Liver (tissue), 3 donors: ENCODE results near the gene CNNM2.

ENCODE experiments used
- EGR1 ChIP-seq, 2 donors: IDR thresholded peaks; 2 replicates each; pipeline ENCODE4 v1.6.1; 2016 to 2018; ENCODE audit warnings: antibody characterized with exemption in 2 of 2, low read depth in 2 of 2
- JUND ChIP-seq, 2 donors: IDR thresholded peaks; 2 replicates each; pipeline ENCODE4 v1.6.1; 2016; ENCODE audit warnings: antibody characterized with exemption in 2 of 2
- RAD21 ChIP-seq, 2 donors: IDR thresholded peaks; 2 replicates each; pipeline ENCODE4 v1.6.1; 2016; ENCODE audit warnings: antibody characterized with exemption in 2 of 2, mild to moderate bottlenecking in 2 of 2
- SP1 ChIP-seq: IDR thresholded peaks from 2 replicates; pipeline ENCODE4 v1.6.1; 2018; ENCODE audit warnings: antibody characterized with exemption, mild to moderate bottlenecking
- YY1 ChIP-seq: IDR thresholded peaks from 2 replicates; pipeline ENCODE4 v1.6.1; 2016; ENCODE audit warnings: antibody characterized with exemption, mild to moderate bottlenecking
- TF ChIP-seq, protein P1 (sequence below): IDR thresholded peaks from 2 replicates; pipeline ENCODE4 v1.6.1; 2016; ENCODE audit warnings: antibody characterized with exemption, mild to moderate bottlenecking
- TF ChIP-seq, protein P2 (sequence below): IDR thresholded peaks from 2 replicates; pipeline ENCODE4 v1.6.1; 2016; ENCODE audit warnings: antibody characterized with exemption
- TF ChIP-seq, protein P3 (sequence below): IDR thresholded peaks from 2 replicates; pipeline ENCODE4 v1.6.1; 2016; ENCODE audit warnings: antibody characterized with exemption
- TF ChIP-seq, protein P4 (sequence below): fragments of 150-350 bp; IDR thresholded peaks from 2 replicates; pipeline ENCODE4 v1.5.1; 2017; ENCODE audit warnings: improper control_type of control experiment, low read depth, low read length; ENCODE audit not compliant: missing input control
- donor health status: healthy.
- donor health status: healthy.

DNA sequence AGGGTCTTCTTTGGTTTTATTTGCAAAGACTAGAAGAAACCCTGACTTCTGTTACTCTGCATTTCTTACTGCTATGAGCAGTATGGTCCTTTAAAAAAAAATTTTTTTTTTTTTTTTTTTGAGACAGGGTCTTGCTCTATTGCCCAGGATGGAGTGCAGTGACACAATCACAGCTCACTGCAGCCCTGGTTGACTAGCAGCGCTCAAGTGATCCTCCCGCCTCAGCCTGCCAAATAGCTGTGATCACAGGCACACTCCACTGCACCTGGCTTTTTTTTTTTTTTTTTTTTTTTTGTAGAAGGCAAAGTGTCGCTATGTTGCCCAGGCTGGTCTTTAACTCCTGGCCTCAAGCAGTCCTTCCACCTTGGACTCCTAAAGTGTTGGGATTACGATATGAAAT lies 17.4 kb downstream of the CNNM2 start:
- TF ChIP-seq, protein P1, sequence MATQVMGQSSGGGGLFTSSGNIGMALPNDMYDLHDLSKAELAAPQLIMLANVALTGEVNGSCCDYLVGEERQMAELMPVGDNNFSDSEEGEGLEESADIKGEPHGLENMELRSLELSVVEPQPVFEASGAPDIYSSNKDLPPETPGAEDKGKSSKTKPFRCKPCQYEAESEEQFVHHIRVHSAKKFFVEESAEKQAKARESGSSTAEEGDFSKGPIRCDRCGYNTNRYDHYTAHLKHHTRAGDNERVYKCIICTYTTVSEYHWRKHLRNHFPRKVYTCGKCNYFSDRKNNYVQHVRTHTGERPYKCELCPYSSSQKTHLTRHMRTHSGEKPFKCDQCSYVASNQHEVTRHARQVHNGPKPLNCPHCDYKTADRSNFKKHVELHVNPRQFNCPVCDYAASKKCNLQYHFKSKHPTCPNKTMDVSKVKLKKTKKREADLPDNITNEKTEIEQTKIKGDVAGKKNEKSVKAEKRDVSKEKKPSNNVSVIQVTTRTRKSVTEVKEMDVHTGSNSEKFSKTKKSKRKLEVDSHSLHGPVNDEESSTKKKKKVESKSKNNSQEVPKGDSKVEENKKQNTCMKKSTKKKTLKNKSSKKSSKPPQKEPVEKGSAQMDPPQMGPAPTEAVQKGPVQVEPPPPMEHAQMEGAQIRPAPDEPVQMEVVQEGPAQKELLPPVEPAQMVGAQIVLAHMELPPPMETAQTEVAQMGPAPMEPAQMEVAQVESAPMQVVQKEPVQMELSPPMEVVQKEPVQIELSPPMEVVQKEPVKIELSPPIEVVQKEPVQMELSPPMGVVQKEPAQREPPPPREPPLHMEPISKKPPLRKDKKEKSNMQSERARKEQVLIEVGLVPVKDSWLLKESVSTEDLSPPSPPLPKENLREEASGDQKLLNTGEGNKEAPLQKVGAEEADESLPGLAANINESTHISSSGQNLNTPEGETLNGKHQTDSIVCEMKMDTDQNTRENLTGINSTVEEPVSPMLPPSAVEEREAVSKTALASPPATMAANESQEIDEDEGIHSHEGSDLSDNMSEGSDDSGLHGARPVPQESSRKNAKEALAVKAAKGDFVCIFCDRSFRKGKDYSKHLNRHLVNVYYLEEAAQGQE, result no peak
- TF ChIP-seq, protein P2, sequence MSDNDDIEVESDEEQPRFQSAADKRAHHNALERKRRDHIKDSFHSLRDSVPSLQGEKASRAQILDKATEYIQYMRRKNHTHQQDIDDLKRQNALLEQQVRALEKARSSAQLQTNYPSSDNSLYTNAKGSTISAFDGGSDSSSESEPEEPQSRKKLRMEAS, result no peak
- no peak for TF ChIP-seq EGR1 (IDR thresholded peaks at IDR 0.05; ENCODE audit: low read depth in 2 of 2)
- TF ChIP-seq, protein P3, sequence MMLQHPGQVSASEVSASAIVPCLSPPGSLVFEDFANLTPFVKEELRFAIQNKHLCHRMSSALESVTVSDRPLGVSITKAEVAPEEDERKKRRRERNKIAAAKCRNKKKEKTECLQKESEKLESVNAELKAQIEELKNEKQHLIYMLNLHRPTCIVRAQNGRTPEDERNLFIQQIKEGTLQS, result no peak
- TF ChIP-seq, protein P4, sequence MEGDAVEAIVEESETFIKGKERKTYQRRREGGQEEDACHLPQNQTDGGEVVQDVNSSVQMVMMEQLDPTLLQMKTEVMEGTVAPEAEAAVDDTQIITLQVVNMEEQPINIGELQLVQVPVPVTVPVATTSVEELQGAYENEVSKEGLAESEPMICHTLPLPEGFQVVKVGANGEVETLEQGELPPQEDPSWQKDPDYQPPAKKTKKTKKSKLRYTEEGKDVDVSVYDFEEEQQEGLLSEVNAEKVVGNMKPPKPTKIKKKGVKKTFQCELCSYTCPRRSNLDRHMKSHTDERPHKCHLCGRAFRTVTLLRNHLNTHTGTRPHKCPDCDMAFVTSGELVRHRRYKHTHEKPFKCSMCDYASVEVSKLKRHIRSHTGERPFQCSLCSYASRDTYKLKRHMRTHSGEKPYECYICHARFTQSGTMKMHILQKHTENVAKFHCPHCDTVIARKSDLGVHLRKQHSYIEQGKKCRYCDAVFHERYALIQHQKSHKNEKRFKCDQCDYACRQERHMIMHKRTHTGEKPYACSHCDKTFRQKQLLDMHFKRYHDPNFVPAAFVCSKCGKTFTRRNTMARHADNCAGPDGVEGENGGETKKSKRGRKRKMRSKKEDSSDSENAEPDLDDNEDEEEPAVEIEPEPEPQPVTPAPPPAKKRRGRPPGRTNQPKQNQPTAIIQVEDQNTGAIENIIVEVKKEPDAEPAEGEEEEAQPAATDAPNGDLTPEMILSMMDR, result no peak
- TF ChIP-seq SP1, result no peak
- TF ChIP-seq RAD21 (IDR thresholded peaks at IDR 0.05), result no peak
- no peak for TF ChIP-seq JUND (IDR thresholded peaks at IDR 0.05)
- TF ChIP-seq YY1, result no peak
